Mesendoderm (in vitro differentiated cells): ENCODE results near the gene CEP128.
"Not testable (repeated sequence)": the region's sequence is repeated elsewhere in the genome, so short reads cannot be mapped to it uniquely, and the experiment has no call there.

Experiments
- DNase-seq: peaks from one replicate; pipeline ENCODE4 v3.0.0; 2013
- H2AK5ac ChIP-seq: 2 replicates; pipeline ENCODE4 v1.6.1; 2013; ENCODE audit warnings: low read length, inconsistent platforms
- H2BK120ac ChIP-seq: 2 replicates; pipeline ENCODE4 v1.6.1; 2013; ENCODE audit warnings: low read depth, mild to moderate bottlenecking, low read length, moderate library complexity, mixed read lengths
- H2BK15ac ChIP-seq: replicated peaks from 2 replicates; pipeline ENCODE4 v1.6.1; 2013; ENCODE audit warnings: low read depth, mild to moderate bottlenecking, moderate library complexity
- H2BK5ac ChIP-seq: 2 replicates; pipeline ENCODE4 v1.6.1; 2013; ENCODE audit warnings: low read length, inconsistent platforms
- H3K18ac ChIP-seq: 2 replicates; pipeline ENCODE4 v1.6.1; 2013; ENCODE audit warnings: mild to moderate bottlenecking, low read length, mixed read lengths
- H3K23ac ChIP-seq: one replicate; pipeline ENCODE4 v1.6.1; 2013; ENCODE audit warnings: low read length
- H3K27ac ChIP-seq: 2 replicates; pipeline ENCODE4 v1.5.1; 2013; ENCODE audit warnings: low read depth, mild to moderate bottlenecking, inconsistent platforms, low read length, moderate library complexity
- H3K27me3 ChIP-seq: 2 replicates; pipeline ENCODE4 v1.6.1; 2013; ENCODE audit warnings: low read length, control low read depth, mild to moderate bottlenecking, inconsistent platforms; ENCODE audit not compliant: insufficient read depth, poor library complexity
- H3K36me3 ChIP-seq: 2 replicates; pipeline ENCODE4 v1.6.1; 2013; ENCODE audit warnings: low read length, inconsistent platforms; ENCODE audit not compliant: control insufficient read depth, insufficient read depth
- H3K4ac ChIP-seq: one replicate; pipeline ENCODE4 v1.6.1; 2013; ENCODE audit warnings: low read depth, mild to moderate bottlenecking, low read length, moderate library complexity
- H3K4me1 ChIP-seq: 2 replicates; pipeline ENCODE4 v1.6.1; 2013; ENCODE audit warnings: low read depth, low read length, inconsistent platforms; ENCODE audit not compliant: control insufficient read depth
- H3K4me2 ChIP-seq: 2 replicates; pipeline ENCODE4 v1.6.1; 2013; ENCODE audit warnings: low read length
- H3K4me3 ChIP-seq: 2 replicates; pipeline ENCODE4 v1.5.1; 2013; ENCODE audit warnings: mild to moderate bottlenecking, low read length
- H3K56ac ChIP-seq: one replicate; pipeline ENCODE4 v1.6.1; 2013; ENCODE audit warnings: low read length
- H3K79me1 ChIP-seq: 2 replicates; pipeline ENCODE4 v1.6.1; 2013; ENCODE audit warnings: low read length, inconsistent platforms
- H3K79me2 ChIP-seq: 2 replicates; pipeline ENCODE4 v1.6.1; 2013; ENCODE audit warnings: mild to moderate bottlenecking, low read length; ENCODE audit not compliant: control insufficient read depth, insufficient read depth
- H3K9ac ChIP-seq: 2 replicates; pipeline ENCODE4 v1.6.1; 2013; ENCODE audit warnings: low read length, inconsistent platforms
- H4K5ac ChIP-seq: one replicate; pipeline ENCODE4 v1.6.1; 2013; ENCODE audit warnings: low read length
- H4K8ac ChIP-seq: one replicate; pipeline ENCODE4 v1.6.1; 2013; ENCODE audit warnings: low read depth, mild to moderate bottlenecking, control low read depth, low read length, moderate library complexity
- WGBS: extraction: QIAGEN DNeasy Blood & Tissue Kit; methylation state at CpG from one replicate; pipeline ENCODE4 v1.1.7; 2013; ENCODE audit warnings: low lambda C conversion rate, missing lambda C conversion rate; ENCODE audit not compliant: insufficient coverage; ENCODE audit errors: extremely low coverage; 5-methylcytosine and 5-hydroxymethylcytosine counted together

The CEP128 gene

GRCh38 chr14:80926397-80927082, 15.0 kb downstream of the CEP128 start:
- no peak overlapping the region for H3K18ac ChIP-seq
- H2BK120ac ChIP-seq: no peak overlapping the region
- no CpG with 5 or more reads among the region's 4 CpGs for WGBS
- no peak overlapping the region for H2AK5ac ChIP-seq
- H3K4me1 ChIP-seq: no peaks in the 10 kb centered on the region
- no peak overlapping the region for H4K5ac ChIP-seq
- H3K23ac ChIP-seq: no peak overlapping the region
- no peak overlapping the region for H2BK15ac ChIP-seq
- peaks cover 3% of the 10 kb centered on the region for H3K79me2 ChIP-seq
- H3K79me1 ChIP-seq: peaks cover 12% of the 10 kb centered on the region
- H4K8ac ChIP-seq: no peak overlapping the region
- H3K4ac ChIP-seq: no peak overlapping the region
- H3K36me3 ChIP-seq: no peaks in the 10 kb centered on the region
- no peak overlapping the region for H2BK5ac ChIP-seq
- no peak overlapping the region for H3K9ac ChIP-seq
- no peak overlapping the region for H3K4me3 ChIP-seq
- H3K27ac ChIP-seq: no peak overlapping the region
- H3K4me2 ChIP-seq: no peak overlapping the region
- no peak for DNase-seq
- H3K27me3 ChIP-seq: no peaks in the 10 kb centered on the region
- H3K56ac ChIP-seq: no peak overlapping the region

- H3K27ac ChIP-seq: no peak overlapping the region
- H3K4ac ChIP-seq: no peak overlapping the region
- H3K18ac ChIP-seq: no peak overlapping the region
- no peak overlapping the region for H2BK5ac ChIP-seq
- H3K27me3 ChIP-seq: no peaks in the 10 kb centered on the region
- no peaks in the 10 kb centered on the region for H3K4me1 ChIP-seq
- peaks cover 11% of the 10 kb centered on the region for H3K79me1 ChIP-seq
- no peak overlapping the region for H3K23ac ChIP-seq
- no peak overlapping the region for H3K4me3 ChIP-seq
- H3K79me2 ChIP-seq: peaks cover 3% of the 10 kb centered on the region
- no peak overlapping the region for H2AK5ac ChIP-seq
- H3K4me2 ChIP-seq: no peak overlapping the region
- no peaks in the 10 kb centered on the region for H3K36me3 ChIP-seq
- no CpG with 5 or more reads among the region's 2 CpGs for WGBS
- H2BK120ac ChIP-seq: no peak overlapping the region
- H4K5ac ChIP-seq: no peak overlapping the region
- H2BK15ac ChIP-seq: no peak overlapping the region
- no peak overlapping the region for H3K56ac ChIP-seq
- no peak overlapping the region for H4K8ac ChIP-seq
- no peak for DNase-seq
- no peak overlapping the region for H3K9ac ChIP-seq
Observed at GRCh38 chr14:80924365-80925103, 17.0 kb downstream of the CEP128 start.

- H3K4me2 ChIP-seq: no peak overlapping the region
- no peak overlapping the region for H2BK5ac ChIP-seq
- H3K23ac ChIP-seq: no peak overlapping the region
- no peak overlapping the region for H4K5ac ChIP-seq
- H3K4me3 ChIP-seq: no peak overlapping the region
- no peak overlapping the region for H3K4ac ChIP-seq
- no peak overlapping the region for H2AK5ac ChIP-seq
- H3K27me3 ChIP-seq: no peaks in the 10 kb centered on the region
- peaks cover 3% of the 10 kb centered on the region for H3K79me2 ChIP-seq
- H2BK120ac ChIP-seq: no peak overlapping the region
- H3K27ac ChIP-seq: no peak overlapping the region
- no peak for DNase-seq
- H3K9ac ChIP-seq: no peak overlapping the region
- H3K4me1 ChIP-seq: no peaks in the 10 kb centered on the region
- H3K18ac ChIP-seq: no peak overlapping the region
- no peak overlapping the region for H2BK15ac ChIP-seq
- H4K8ac ChIP-seq: no peak overlapping the region
- H3K36me3 ChIP-seq: no peaks in the 10 kb centered on the region
- peaks cover 10% of the 10 kb centered on the region for H3K79me1 ChIP-seq
- no peak overlapping the region for H3K56ac ChIP-seq
Observed at GRCh38 chr14:80923368-80923767, 18.2 kb downstream of the CEP128 start.

- H3K27ac ChIP-seq: no peak overlapping the region
- WGBS: no CpG with 5 or more reads among the region's 3 CpGs
- DNase-seq: no peak
- H3K9ac ChIP-seq: no peak overlapping the region
- no peak overlapping the region for H3K56ac ChIP-seq
- H3K4me2 ChIP-seq: no peak overlapping the region
- peaks cover 2% of the 10 kb centered on the region for H3K79me1 ChIP-seq
- no peaks in the 10 kb centered on the region for H3K36me3 ChIP-seq
- H3K4ac ChIP-seq: no peak overlapping the region
- no peak overlapping the region for H2BK15ac ChIP-seq
- no peaks in the 10 kb centered on the region for H3K79me2 ChIP-seq
- H3K23ac ChIP-seq: no peak overlapping the region
- no peaks in the 10 kb centered on the region for H3K27me3 ChIP-seq
- H3K4me3 ChIP-seq: no peak overlapping the region
- no peak overlapping the region for H3K18ac ChIP-seq
- H2BK120ac ChIP-seq: no peak overlapping the region
- H4K8ac ChIP-seq: no peak overlapping the region
- H3K4me1 ChIP-seq: no peaks in the 10 kb centered on the region
- H2AK5ac ChIP-seq: no peak overlapping the region
- H4K5ac ChIP-seq: no peak overlapping the region
- H2BK5ac ChIP-seq: no peak overlapping the region
Observed at GRCh38 chr14:80919622-80920021, 21.9 kb downstream of the CEP128 start.

GRCh38 chr14:80912013-80912412, 29.5 kb downstream of the CEP128 start:
- H3K79me2 ChIP-seq, H3K4me3 ChIP-seq, H4K5ac ChIP-seq, H3K56ac ChIP-seq, H3K18ac ChIP-seq, H4K8ac ChIP-seq, H3K27ac ChIP-seq, H2BK15ac ChIP-seq, H2BK120ac ChIP-seq, H2BK5ac ChIP-seq, H3K4me1 ChIP-seq, H3K27me3 ChIP-seq, H3K79me1 ChIP-seq, H3K9ac ChIP-seq, H2AK5ac ChIP-seq, H3K36me3 ChIP-seq, H3K4me2 ChIP-seq, H3K23ac ChIP-seq: not testable (repeated sequence)
- DNase-seq: peak; percentile 67
- WGBS: no CpG with 5 or more reads among the region's 11 CpGs
- H3K4ac ChIP-seq: peak overlapping the region; percentile 55
